Rectal smooth muscle tissue (tissue), 1 donor: Measurements from ENCODE around the gene BACH2.

Source experiments
- H3K27ac ChIP-seq: one replicate; pipeline ENCODE4 v1.7.0; 2013; ENCODE audit warnings: low read depth, low read length, inconsistent platforms
- H3K27me3 ChIP-seq: one replicate; pipeline ENCODE4 v1.7.0; 2013; ENCODE audit warnings: low read length; ENCODE audit not compliant: control insufficient read depth, insufficient read depth
- H3K36me3 ChIP-seq: one replicate; pipeline ENCODE4 v1.7.0; 2013; ENCODE audit warnings: low read length; ENCODE audit not compliant: control insufficient read depth, insufficient read depth
- H3K4me1 ChIP-seq: one replicate; pipeline ENCODE4 v1.7.0; 2013; ENCODE audit warnings: low read length; ENCODE audit not compliant: control insufficient read depth, insufficient read depth
- H3K4me3 ChIP-seq: one replicate; pipeline ENCODE4 v1.7.0; 2013; ENCODE audit warnings: low read length
- H3K9ac ChIP-seq: one replicate; pipeline ENCODE4 v1.7.0; 2013; ENCODE audit warnings: low read length

Gene BACH2

GRCh38 chr6:90090866-90091265 lies 205.8 kb downstream of the BACH2 start:
- no peak overlapping the region for H3K9ac ChIP-seq

GRCh38 chr6:90088009-90088408 lies 208.6 kb downstream of the BACH2 start:
- H3K36me3 ChIP-seq, result no peaks in the 10 kb centered on the region
- H3K4me1 ChIP-seq, result no peaks in the 10 kb centered on the region
- no peak overlapping the region for H3K27ac ChIP-seq
- H3K4me3 ChIP-seq, result no peak overlapping the region
- no peak overlapping the region for H3K9ac ChIP-seq
- no peaks in the 10 kb centered on the region for H3K27me3 ChIP-seq

More at GRCh38 chr6:90090866-90091265, 205.8 kb downstream of the BACH2 start:
- Histone ChIP-seq H3K27ac (no peak overlapping the region), H3K4me3 (no peak overlapping the region), H3K36me3 (no peaks in the 10 kb centered on the region), H3K27me3 (no peaks in the 10 kb centered on the region), H3K4me1 (no peaks in the 10 kb centered on the region)

GRCh38 chr6:90087106-90087833 lies 209.4 kb downstream of the BACH2 start:
- Histone ChIP-seq H3K9ac (no peak overlapping the region), H3K27ac (no peak overlapping the region), H3K36me3 (no peaks in the 10 kb centered on the region), H3K4me1 (no peaks in the 10 kb centered on the region), H3K27me3 (no peaks in the 10 kb centered on the region), H3K4me3 (no peak overlapping the region)

GRCh38 chr6:90086517-90086916 lies 210.1 kb downstream of the BACH2 start:
- H3K4me1 ChIP-seq, result no peaks in the 10 kb centered on the region

GRCh38 chr6:90083891-90084290 lies 212.8 kb downstream of the BACH2 start:
- H3K27ac ChIP-seq, result no peak overlapping the region
- no peaks in the 10 kb centered on the region for H3K36me3 ChIP-seq
- no peak overlapping the region for H3K9ac ChIP-seq
- no peaks in the 10 kb centered on the region for H3K27me3 ChIP-seq
- H3K4me1 ChIP-seq, result no peaks in the 10 kb centered on the region
- H3K4me3 ChIP-seq, result no peak overlapping the region

More at GRCh38 chr6:90086517-90086916, 210.1 kb downstream of the BACH2 start:
- no peak overlapping the region for H3K27ac ChIP-seq
- no peaks in the 10 kb centered on the region for H3K36me3 ChIP-seq
- H3K4me3 ChIP-seq, result no peak overlapping the region
- H3K9ac ChIP-seq, result no peak overlapping the region
- H3K27me3 ChIP-seq, result no peaks in the 10 kb centered on the region

GRCh38 chr6:90082847-90083246 lies 213.8 kb downstream of the BACH2 start:
- H3K27ac ChIP-seq, result no peak overlapping the region
- no peak overlapping the region for H3K9ac ChIP-seq
- H3K4me1 ChIP-seq, result no peaks in the 10 kb centered on the region
- H3K36me3 ChIP-seq, result no peaks in the 10 kb centered on the region
- H3K27me3 ChIP-seq, result no peaks in the 10 kb centered on the region
- H3K4me3 ChIP-seq, result no peak overlapping the region

GRCh38 chr6:90080876-90081481 lies 215.7 kb downstream of the BACH2 start:
- Histone ChIP-seq H3K27ac (no peak overlapping the region), H3K36me3 (no peaks in the 10 kb centered on the region)

GRCh38 chr6:90079560-90080490 lies 216.8 kb downstream of the BACH2 start:
- no peak overlapping the region for H3K4me3 ChIP-seq
- no peaks in the 10 kb centered on the region for H3K4me1 ChIP-seq
- H3K27ac ChIP-seq, result no peak overlapping the region
- no peak overlapping the region for H3K9ac ChIP-seq
- no peaks in the 10 kb centered on the region for H3K27me3 ChIP-seq
- no peaks in the 10 kb centered on the region for H3K36me3 ChIP-seq

More at GRCh38 chr6:90080876-90081481, 215.7 kb downstream of the BACH2 start:
- Histone ChIP-seq H3K4me1 (no peaks in the 10 kb centered on the region), H3K27me3 (no peaks in the 10 kb centered on the region), H3K4me3 (no peak overlapping the region), H3K9ac (no peak overlapping the region)

- Histone ChIP-seq H3K27me3 (no peaks in the 10 kb centered on the region), H3K4me1 (no peaks in the 10 kb centered on the region), H3K4me3 (no peak overlapping the region), H3K27ac (no peak overlapping the region), H3K9ac (no peak overlapping the region), H3K36me3 (no peaks in the 10 kb centered on the region)
These were observed 217.9 kb downstream of the BACH2 start for GRCh38 chr6:90078513-90079289.

GRCh38 chr6:90076511-90077415 lies 219.9 kb downstream of the BACH2 start:
- H3K4me3 ChIP-seq, result no peak overlapping the region
- H3K4me1 ChIP-seq, result no peaks in the 10 kb centered on the region
- H3K27ac ChIP-seq, result no peak overlapping the region
- H3K36me3 ChIP-seq, result no peaks in the 10 kb centered on the region
- no peak overlapping the region for H3K9ac ChIP-seq
- no peaks in the 10 kb centered on the region for H3K27me3 ChIP-seq

GRCh38 chr6:90074161-90074850 lies 222.3 kb downstream of the BACH2 start:
- Histone ChIP-seq H3K4me3 (no peak overlapping the region), H3K27me3 (no peaks in the 10 kb centered on the region), H3K27ac (no peak overlapping the region), H3K36me3 (no peaks in the 10 kb centered on the region), H3K4me1 (no peaks in the 10 kb centered on the region), H3K9ac (no peak overlapping the region)
